CD8-positive, alpha-beta memory T cell (primary cell): Measurements from ENCODE around the gene ZDHHC23. TPM values are rescaled to one million over a fixed set of nuclear protein-coding genes. Genes with fewer than 3 reads are reported as not detected.
A peak's percentile ranks its signal among the peaks of the same experiment; 100 is the strongest.

Source experiments
- CTCF ChIA-PET: fragments of 350-600 bp; sonication (Branson Sonifier 250); formaldehyde crosslinking; loops from one replicate; lab custom pipeline; 2021; ENCODE audit warnings: antibody characterized with exemption; lab: Charles Lee
- POLR2A ChIA-PET: fragments of 350-600 bp; sonication (Branson Sonifier 250); formaldehyde crosslinking; loops from one replicate; lab custom pipeline; 2021; ENCODE audit warnings: antibody characterized with exemption; lab: Charles Lee
- DNase-seq, 5 donors: peaks; one replicate each; pipeline versions ENCODE4 v3.0.0 to v3.0.0-alpha.2; 2020 to 2022; ENCODE audit warnings: mixed read lengths in 1 of 5
- H3K27ac ChIP-seq: one replicate; pipeline ENCODE4 v1.7.0; 2013; ENCODE audit warnings: low read depth, mild to moderate bottlenecking, low read length, moderate library complexity
- H3K27me3 ChIP-seq: 2 replicates; pipeline ENCODE4 v1.7.0; 2013; ENCODE audit warnings: low read length, mild to moderate bottlenecking; ENCODE audit not compliant: insufficient read depth, poor library complexity, severe bottlenecking
- H3K36me3 ChIP-seq: 2 replicates; pipeline ENCODE4 v1.7.0; 2013; ENCODE audit warnings: mild to moderate bottlenecking, low read length, moderate library complexity; ENCODE audit not compliant: insufficient read depth
- H3K4me1 ChIP-seq: 2 replicates; pipeline ENCODE4 v1.7.0; 2013; ENCODE audit warnings: mild to moderate bottlenecking, low read length, moderate library complexity; ENCODE audit not compliant: insufficient read depth
- H3K4me3 ChIP-seq: 2 replicates; pipeline ENCODE4 v1.7.0; 2013; ENCODE audit warnings: mild to moderate bottlenecking, low read length
- H3K9me3 ChIP-seq: 2 replicates; pipeline ENCODE4 v1.7.0; 2013; ENCODE audit warnings: mild to moderate bottlenecking, low read length
- H3K27ac Mint-ChIP-seq, 8 donors: one replicate each; pipeline ENCODE4 v1.8.0; 2020 to 2021; ENCODE audit warnings: mixed read lengths in 8 of 8, mild to moderate bottlenecking in 6 of 8, inconsistent platforms in 3 of 8, moderate library complexity in 3 of 8
- H3K27me3 Mint-ChIP-seq, 2 donors: one replicate each; pipeline ENCODE4 v1.8.0; 2020 to 2021; ENCODE audit warnings: mixed read lengths in 2 of 2, mild to moderate bottlenecking in 1 of 2, moderate library complexity in 1 of 2
- H3K36me3 Mint-ChIP-seq, 3 donors: one replicate each; pipeline ENCODE4 v1.8.0; 2020 to 2021; ENCODE audit warnings: mixed read lengths in 3 of 3, inconsistent platforms in 1 of 3, mild to moderate bottlenecking in 1 of 3
- H3K4me1 Mint-ChIP-seq, 3 donors: one replicate each; pipeline ENCODE4 v1.8.0; 2020 to 2021; ENCODE audit warnings: mixed read lengths in 3 of 3, inconsistent platforms in 1 of 3, mild to moderate bottlenecking in 1 of 3
- H3K4me3 Mint-ChIP-seq, 7 donors: one replicate each; pipeline ENCODE4 v1.8.0; 2020 to 2021; ENCODE audit warnings: mixed read lengths in 7 of 7, mild to moderate bottlenecking in 6 of 7, moderate library complexity in 4 of 7, inconsistent platforms in 2 of 7
- H3K9me3 Mint-ChIP-seq, 5 donors: one replicate each; pipeline ENCODE4 v1.8.0; 2020 to 2022; ENCODE audit warnings: mixed read lengths in 5 of 5, mild to moderate bottlenecking in 3 of 5, moderate library complexity in 2 of 5, inconsistent platforms in 1 of 5
- polyA plus RNA-seq: library from polyadenylated mRNA; unstranded; fragments of 300-500 nt; fragmentation: Illumina TruSeq; gene quantifications from one replicate; pipeline ENCODE4 v1.2.3, GENCODE V29; 2021
- total RNA-seq, 2 experiments: library from RNA; stranded (reverse); gene quantifications; one replicate each; pipeline ENCODE4 v1.2.3, GENCODE V29; 2021

ZDHHC23 gene
- total RNA-seq (1 to 10 TPM; 4.3 TPM), polyA plus RNA-seq (1.1 TPM)

GRCh38 chr3:113947372-113948014, at the start of gene ZDHHC23:
TSS of gene ZDHHC23 (plus strand) at chr3:113948013. CDS start at chr3:113948803, 790 bp downstream.
- H3K27ac Mint-ChIP-seq = peak within 1 kb of the TSS; percentile 18 to 90 (median 82)

DNA sequence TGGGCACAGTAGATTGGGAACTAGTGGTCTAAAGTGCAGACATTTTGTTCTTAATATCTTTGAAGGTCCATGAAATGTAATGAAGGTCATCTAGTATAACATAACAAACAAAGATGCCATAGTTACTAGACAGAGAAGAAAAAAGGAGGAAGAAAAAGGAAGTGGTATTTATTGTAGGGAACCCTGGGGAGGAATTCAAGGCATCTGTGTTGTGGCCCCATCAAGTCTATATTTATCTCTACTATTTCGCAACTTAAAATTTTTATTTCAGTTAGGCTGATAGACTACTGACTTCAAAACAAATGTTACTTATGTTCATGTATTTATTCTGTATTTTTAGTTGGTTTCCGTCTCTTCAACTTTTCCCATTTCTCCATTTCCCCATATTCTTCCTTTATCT, 48.9 kb upstream of the ZDHHC23 start:
- POLR2A ChIA-PET = no interaction called here
- Mint-ChIP-seq H3K36me3 (no peaks in the 10 kb centered on the region), H3K9me3 (no peaks in the 10 kb centered on the region), H3K4me1 (peaks cover 6 to 10% (median 9%) of the 10 kb centered on the region in 3 donors), H3K27ac (no peak overlapping the region), H3K27me3 (peaks cover 0 to 6% of the 10 kb centered on the region in 2 donors), H3K4me3 (no peak overlapping the region)
- Histone ChIP-seq H3K27ac (no peak overlapping the region), H3K4me3 (no peak overlapping the region), H3K27me3 (no peaks in the 10 kb centered on the region), H3K4me1 (peaks cover 5% of the 10 kb centered on the region), H3K36me3 (no peaks in the 10 kb centered on the region), H3K9me3 (no peaks in the 10 kb centered on the region)
- no peak for DNase-seq
- CTCF ChIA-PET = no interaction called here

More at GRCh38 chr3:113947372-113948014, at the start of gene ZDHHC23:
- peaks cover 7% of the 10 kb centered on the region for H3K4me1 ChIP-seq
- H3K4me1 Mint-ChIP-seq = peaks cover 12 to 18% (median 13%) of the 10 kb centered on the region in 3 donors
- H3K9me3 Mint-ChIP-seq = no peaks in the 10 kb centered on the region
- H3K4me3 Mint-ChIP-seq = peak within 1 kb of the TSS; percentile 80 to 93 (median 86)
- H3K36me3 Mint-ChIP-seq = peaks cover 0 to 2% (median 0%) of the 10 kb centered on the region in 3 donors
- POLR2A ChIA-PET = no interaction called here
- H3K27ac ChIP-seq = no peak within 1 kb of the TSS
- CTCF ChIA-PET = no interaction called here
- H3K4me3 ChIP-seq = peak within 1 kb of the TSS; percentile 68
- no peaks in the 10 kb centered on the region for H3K36me3 ChIP-seq
- peaks cover 2 to 20% of the 10 kb centered on the region in 2 donors for H3K27me3 Mint-ChIP-seq
- H3K27me3 ChIP-seq = no peaks in the 10 kb centered on the region
- peak; percentile 65 to 81 (median 73) for DNase-seq
- no peaks in the 10 kb centered on the region for H3K9me3 ChIP-seq

- H3K27me3 Mint-ChIP-seq = peaks cover 0 to 9% of the 10 kb centered on the region in 2 donors
- H3K36me3 Mint-ChIP-seq = no peaks in the 10 kb centered on the region
- POLR2A ChIA-PET = no interaction called here
- H3K4me3 Mint-ChIP-seq = no peak overlapping the region
- no peaks in the 10 kb centered on the region for H3K4me1 Mint-ChIP-seq
- Histone ChIP-seq H3K4me1 (no peaks in the 10 kb centered on the region), H3K27ac (no peak overlapping the region), H3K27me3 (no peaks in the 10 kb centered on the region), H3K4me3 (no peak overlapping the region), H3K36me3 (no peaks in the 10 kb centered on the region), H3K9me3 (no peaks in the 10 kb centered on the region)
- H3K27ac Mint-ChIP-seq = no peak overlapping the region
- CTCF ChIA-PET = interaction anchor here (0.9 kb wide), 1 partner anchor 69 kb away, joined by 3 read pairs; no protein-coding TSS in a partner anchor
- no peaks in the 10 kb centered on the region for H3K9me3 Mint-ChIP-seq
- DNase-seq = no peak
These were observed 41.2 kb upstream of the ZDHHC23 start for GRCh38 chr3:113906568-113907140.

DNA sequence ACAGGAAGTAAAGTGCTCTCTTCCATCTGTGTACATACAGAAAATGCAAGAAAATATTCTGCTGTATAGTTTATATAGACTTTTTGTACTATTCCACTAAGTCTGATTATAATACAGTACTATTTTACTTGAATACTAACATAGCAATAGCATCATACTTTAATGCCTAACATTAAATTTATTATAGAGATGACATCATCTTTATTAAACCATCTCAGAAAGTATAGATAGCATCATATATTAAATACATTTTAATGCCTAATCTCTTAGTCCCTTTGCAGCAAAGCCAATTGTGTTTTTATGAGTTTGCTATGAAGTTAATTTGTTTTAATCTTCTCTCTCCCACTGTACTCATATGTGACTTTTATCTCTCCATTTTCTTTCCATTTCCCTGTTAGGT, 39.7 kb upstream of the ZDHHC23 start:
- ChIA-PET POLR2A (no interaction called here), CTCF (no interaction called here)
- Mint-ChIP-seq H3K4me3 (no peak overlapping the region), H3K27me3 (peaks cover 0 to 9% of the 10 kb centered on the region in 2 donors), H3K4me1 (peaks cover 4 to 8% (median 5%) of the 10 kb centered on the region in 3 donors), H3K9me3 (no peaks in the 10 kb centered on the region), H3K27ac (no peak overlapping the region), H3K36me3 (no peaks in the 10 kb centered on the region)
- Histone ChIP-seq H3K27me3 (no peaks in the 10 kb centered on the region), H3K36me3 (no peaks in the 10 kb centered on the region), H3K27ac (no peak overlapping the region), H3K4me1 (no peaks in the 10 kb centered on the region), H3K4me3 (no peak overlapping the region), H3K9me3 (no peaks in the 10 kb centered on the region)
- no peak for DNase-seq

DNA sequence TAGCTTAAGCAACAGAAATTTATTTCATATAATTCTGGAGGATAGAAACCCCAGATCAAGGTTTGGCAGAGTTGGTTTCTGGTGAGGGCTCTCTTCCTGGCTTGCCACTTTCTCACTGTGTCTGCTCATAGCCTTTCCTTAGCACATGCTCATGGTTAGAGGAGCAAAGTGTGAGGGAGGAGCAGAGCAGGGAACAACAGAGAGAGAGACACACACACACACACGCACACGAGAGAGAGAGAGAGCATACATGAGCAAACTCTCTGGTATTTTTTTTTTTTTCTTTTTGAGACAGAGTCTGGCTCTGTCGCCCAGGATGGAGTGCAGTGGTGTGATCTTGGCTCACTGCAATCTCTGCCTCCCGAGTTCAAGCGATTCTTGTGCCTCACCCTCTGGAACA, 36.8 kb upstream of the ZDHHC23 start:
- POLR2A ChIA-PET = interaction anchor here (0.6 kb wide), 1 partner anchor 14 kb away, joined by 3 read pairs; no protein-coding TSS in a partner anchor
- H3K4me1 Mint-ChIP-seq = peaks cover 4 to 8% (median 5%) of the 10 kb centered on the region in 3 donors

DNA sequence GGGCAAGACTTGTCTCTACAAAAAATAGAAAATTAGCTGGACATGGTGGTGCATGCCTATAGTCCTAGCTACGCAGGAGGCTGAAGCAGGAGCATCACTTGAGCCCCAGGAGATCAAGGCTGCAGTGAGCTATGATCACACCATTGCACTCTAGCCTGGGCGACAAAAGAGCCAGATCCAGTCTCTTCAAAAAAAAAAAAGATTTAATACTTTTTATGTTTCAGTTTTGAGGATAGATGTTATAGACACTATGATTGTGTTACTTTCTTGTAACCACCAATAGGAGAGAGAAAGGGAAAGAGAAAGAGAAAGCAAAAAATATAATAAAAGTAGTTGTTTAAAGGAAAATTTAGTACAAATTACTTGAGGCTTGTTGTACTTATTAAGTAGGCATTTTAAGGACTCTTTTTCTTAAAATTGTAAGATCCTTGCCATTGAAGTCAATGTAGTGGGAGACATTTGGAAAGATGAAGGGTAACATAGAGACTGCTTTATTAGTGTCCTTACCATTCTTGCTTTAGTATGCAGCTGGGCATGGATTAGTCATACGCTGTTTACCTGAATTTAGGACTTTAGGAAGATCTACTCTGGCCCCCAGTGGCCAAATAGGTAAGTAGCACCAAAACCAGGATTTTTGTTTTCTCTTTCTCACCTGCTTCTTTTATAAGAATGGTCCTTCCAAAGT, 35.1 kb upstream of the ZDHHC23 start:
- no peaks in the 10 kb centered on the region for H3K9me3 Mint-ChIP-seq
- CTCF ChIA-PET = interaction anchor here (0.6 to 2.9 kb wide), 20 partner anchors 12 to 420 kb away, joined by 3 to 10 read pairs (median 4); partner anchors contain the start of gene GRAMD1C
- H3K4me3 ChIP-seq = no peak overlapping the region
- H3K27me3 ChIP-seq = no peaks in the 10 kb centered on the region
- no peaks in the 10 kb centered on the region for H3K9me3 ChIP-seq
- DNase-seq = peak in 3 of 5 donors; percentile 33 to 50 (median 47)
- POLR2A ChIA-PET = interaction anchor here (0.5 to 1.0 kb wide), 2 partner anchors 41 to 175 kb away, joined by 3 to 8 read pairs; no protein-coding TSS in a partner anchor
- H3K4me1 Mint-ChIP-seq = peaks cover 4 to 8% (median 5%) of the 10 kb centered on the region in 3 donors
- no peaks in the 10 kb centered on the region for H3K27me3 Mint-ChIP-seq
- H3K27ac Mint-ChIP-seq = peak overlapping the region in 6 of 8 donors; percentile 56 to 84 (median 82)
- H3K4me1 ChIP-seq = no peaks in the 10 kb centered on the region
- H3K36me3 ChIP-seq = no peaks in the 10 kb centered on the region
- no peak overlapping the region for H3K27ac ChIP-seq
- H3K36me3 Mint-ChIP-seq = no peaks in the 10 kb centered on the region
- H3K4me3 Mint-ChIP-seq = peak overlapping the region in 6 of 7 donors; percentile 56 to 87 (median 64)

More for the DNA sequence above, 36.8 kb upstream of the ZDHHC23 start:
- Mint-ChIP-seq H3K9me3 (no peaks in the 10 kb centered on the region), H3K27me3 (no peaks in the 10 kb centered on the region), H3K4me3 (no peak overlapping the region), H3K27ac (no peak overlapping the region), H3K36me3 (no peaks in the 10 kb centered on the region)
- Histone ChIP-seq H3K9me3 (no peaks in the 10 kb centered on the region), H3K27ac (no peak overlapping the region), H3K27me3 (no peaks in the 10 kb centered on the region), H3K4me1 (no peaks in the 10 kb centered on the region), H3K4me3 (no peak overlapping the region), H3K36me3 (no peaks in the 10 kb centered on the region)
- CTCF ChIA-PET = interaction anchor here (1.2 to 2.1 kb wide), 3 partner anchors 66 to 174 kb away, joined by 3 to 6 read pairs (median 6); no protein-coding TSS in a partner anchor
- DNase-seq = no peak

DNA sequence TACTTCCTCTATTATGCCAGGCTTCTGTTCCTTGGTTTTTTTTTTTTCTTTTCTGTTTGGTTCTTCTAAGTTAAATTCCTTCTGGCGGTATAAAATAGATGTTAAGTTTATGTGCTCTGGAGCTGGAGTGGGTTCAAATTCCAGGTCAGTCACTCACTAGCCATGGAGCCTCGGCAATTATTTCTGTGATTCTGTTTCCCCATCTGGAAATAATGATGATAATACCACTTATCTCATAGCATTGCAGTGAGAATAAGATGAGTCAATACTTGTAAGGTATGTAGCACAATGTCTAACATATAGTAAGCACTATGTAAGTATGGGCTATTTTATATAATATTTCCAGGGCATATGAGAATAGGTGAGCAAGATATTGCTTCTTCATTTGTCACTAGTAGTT, 33.2 kb upstream of the ZDHHC23 start:
- Mint-ChIP-seq H3K36me3 (no peaks in the 10 kb centered on the region), H3K9me3 (no peaks in the 10 kb centered on the region), H3K27me3 (no peaks in the 10 kb centered on the region), H3K4me3 (no peak overlapping the region), H3K27ac (no peak overlapping the region), H3K4me1 (peaks cover 4 to 8% (median 5%) of the 10 kb centered on the region in 3 donors)
- H3K4me3 ChIP-seq = no peak overlapping the region
- H3K27ac ChIP-seq = no peak overlapping the region
- H3K27me3 ChIP-seq = no peaks in the 10 kb centered on the region
- ChIA-PET POLR2A (no interaction called here), CTCF (interaction anchor here (0.7 to 2.9 kb wide), 2 partner anchors 70 to 170 kb away, joined by 3 to 8 read pairs; no protein-coding TSS in a partner anchor)
- H3K4me1 ChIP-seq = no peaks in the 10 kb centered on the region
- no peaks in the 10 kb centered on the region for H3K36me3 ChIP-seq
- no peak for DNase-seq
- no peaks in the 10 kb centered on the region for H3K9me3 ChIP-seq
